ENCODE results near the gene DONSON. TPM values are rescaled to one million over a fixed set of nuclear protein-coding genes. Genes with fewer than 3 reads are reported as not detected.

Gene DONSON
- total and polyA plus RNA-seq, 2 of the 13 experiments (the other 11 are each of a cell fraction or from before 2014, with no cell fraction given), result 35.4 to 63.6 TPM

GRCh38 chr21:33542640-33543504 lies 45.6 kb downstream of the DONSON start, which contains the start of gene SON (continued):
- no peak for TF ChIP-seq KIAA2018 (CRISPR knock-in tag; IDR thresholded peaks at IDR 0.05; ENCODE audit: borderline replicate concordance)
- peak; percentile 94 for TF ChIP-seq YEATS4 (CRISPR knock-in tag; IDR thresholded peaks at IDR 0.05; ENCODE audit: borderline replicate concordance)
- TF ChIP-seq ZNF407 (CRISPR knock-in tag; IDR thresholded peaks at IDR 0.05; ENCODE audit: not compliant biosample characterization), result peak; percentile 63
- TF ChIP-seq ZNF142 (CRISPR knock-in tag; IDR thresholded peaks at IDR 0.05), result peak; percentile 55
